Right renal cortex interstitium (tissue), 3 donors: ENCODE data around the gene POTEI. TPM values are rescaled to one million over a fixed set of nuclear protein-coding genes. Genes with fewer than 3 reads are reported as not detected.
"Not testable (repeated sequence)": the region's sequence is repeated elsewhere in the genome, so short reads cannot be mapped to it uniquely, and the experiment has no call there.

Experiments used
- DNase-seq, 3 donors: peaks; one replicate each; pipeline ENCODE4 v3.0.0-alpha.2; 2013; ENCODE audit warnings: low read depth in 3 of 3, low spot score in 2 of 3
- polyA plus RNA-seq, 3 donors: library from polyadenylated mRNA; unstranded; fragments of 120-200 nt; gene quantifications; one replicate each; pipeline ENCODE4 v1.2.1, GENCODE V29; 2013; ENCODE audit not compliant: insufficient read length in 3 of 3

Gene POTEI
- polyA plus RNA-seq, result under 1 TPM in 2 of 3 donors, not detected in 1; 0.10 to 0.14 TPM

- not testable (repeated sequence) for DNase-seq
These were observed at the start of gene POTEI for GRCh38 chr2:130509228-130509627. TSS of gene POTEI (minus strand) at chr2:130509328. CDS start at chr2:130509235, 93 bp downstream.

- DNase-seq, result not testable (repeated sequence)
These were observed 47.3 kb upstream of the POTEI start for GRCh38 chr2:130556441-130556840.

- DNase-seq, result not testable (repeated sequence)
These were observed 45.0 kb upstream of the POTEI start for GRCh38 chr2:130554178-130554577.

GRCh38 chr2:130549475-130549874 lies 40.3 kb upstream of the POTEI start:
- DNase-seq, result not testable (repeated sequence)

- DNase-seq, result not testable (repeated sequence)
These were observed 39.3 kb upstream of the POTEI start for GRCh38 chr2:130548418-130548817.

GRCh38 chr2:130544978-130545377 lies 35.9 kb upstream of the POTEI start:
- not testable (repeated sequence) for DNase-seq

- not testable (repeated sequence) for DNase-seq
These were observed 34.8 kb upstream of the POTEI start for GRCh38 chr2:130543785-130544528.

GRCh38 chr2:130542789-130543188 lies 33.7 kb upstream of the POTEI start:
- DNase-seq, result not testable (repeated sequence)

- DNase-seq, result not testable (repeated sequence)
These were observed 29.1 kb upstream of the POTEI start for GRCh38 chr2:130538271-130538670.

- not testable (repeated sequence) for DNase-seq
These were observed 27.5 kb upstream of the POTEI start for GRCh38 chr2:130536654-130537053.

GRCh38 chr2:130531672-130532071 lies 22.5 kb upstream of the POTEI start:
- not testable (repeated sequence) for DNase-seq

GRCh38 chr2:130531225-130531624 lies 22.1 kb upstream of the POTEI start:
- not testable (repeated sequence) for DNase-seq

- not testable (repeated sequence) for DNase-seq
These were observed 21.1 kb upstream of the POTEI start for GRCh38 chr2:130530212-130530611.

GRCh38 chr2:130529545-130529944 lies 20.4 kb upstream of the POTEI start:
- not testable (repeated sequence) for DNase-seq

- not testable (repeated sequence) for DNase-seq
These were observed 18.3 kb upstream of the POTEI start for GRCh38 chr2:130527365-130527967.

GRCh38 chr2:130522390-130522789 lies 13.3 kb upstream of the POTEI start:
- DNase-seq, result not testable (repeated sequence)

GRCh38 chr2:130520992-130521391 lies 11.9 kb upstream of the POTEI start, which contains the start of gene CFC1B:
TSS of gene CFC1B (plus strand) at chr2:130521222. CDS start at chr2:130521485, 263 bp downstream.
- DNase-seq, result not testable (repeated sequence)

- DNase-seq, result not testable (repeated sequence)
These were observed 9.5 kb upstream of the POTEI start for GRCh38 chr2:130518516-130519106.

GRCh38 chr2:130511747-130512451 lies 2.8 kb upstream of the POTEI start:
- not testable (repeated sequence) for DNase-seq
